Suprapubic skin (tissue), 4 donors: ENCODE results near the gene HOXC10. TPM values are rescaled to one million over a fixed set of nuclear protein-coding genes. Genes with fewer than 3 reads are reported as not detected.

Experiments used
- DNase-seq, 2 donors: peaks; one replicate each; pipeline ENCODE4 v3.0.0-alpha.2; 2019; ENCODE audit warnings: low spot score in 2 of 2
- H3K27ac ChIP-seq: fragments of 200-600 bp; sonication (generic); one replicate; pipeline ENCODE4 v1.5.1; 2019
- H3K27me3 ChIP-seq: fragments of 200-600 bp; sonication (generic); one replicate; pipeline ENCODE4 v1.5.1; 2019
- H3K36me3 ChIP-seq: fragments of 200-600 bp; sonication (generic); one replicate; pipeline ENCODE4 v1.5.1; 2019
- H3K4me1 ChIP-seq: fragments of 200-600 bp; sonication (generic); one replicate; pipeline ENCODE4 v1.5.1; 2019
- H3K4me3 ChIP-seq: fragments of 200-600 bp; sonication (generic); one replicate; pipeline ENCODE4 v1.5.1; 2019; ENCODE audit warnings: mild to moderate bottlenecking
- H3K9me3 ChIP-seq: fragments of 200-600 bp; sonication (generic); one replicate; pipeline ENCODE4 v1.5.1; 2019
- EP300 ChIP-seq: sonication (generic); formaldehyde crosslinking; IDR thresholded peaks from one replicate; pipeline ENCODE4 v1.6.1; 2017; ENCODE audit warnings: antibody characterized with exemption
- POLR2A ChIP-seq, 2 donors: fragments of 450-650 bp; IDR thresholded peaks; one replicate each; pipeline ENCODE4 v1.6.1; 2017; ENCODE audit warnings: antibody characterized with exemption in 2 of 2, mild to moderate bottlenecking in 2 of 2, moderate library complexity in 2 of 2
- POLR2AphosphoS5 ChIP-seq, 3 donors: sonication (generic); formaldehyde crosslinking; IDR thresholded peaks; one replicate each; pipeline ENCODE4 v1.6.1; 2017; ENCODE audit warnings: antibody characterized with exemption in 3 of 3
- WGBS: methylation state at CpG from one replicate; pipeline ENCODE4 v1.1.5; 2018; 5-methylcytosine and 5-hydroxymethylcytosine counted together
- total RNA-seq, 4 donors: library from RNA; depleted of rRNA; stranded (reverse); fragments of >200 nt; gene quantifications; one replicate each; pipeline ENCODE4 v1.1.0, GENCODE V29; 2016
- TF ChIP-seq, protein P1 (sequence below), 2 donors: fragments of 200-600 bp in 1 of 2; fragments of 450-650 bp in 1 of 2; sonication (generic) in 1 of 2; IDR thresholded peaks; one replicate each; pipeline ENCODE4 v1.5.1; 2016 to 2019; ENCODE audit warnings: antibody characterized with exemption in 2 of 2, mild to moderate bottlenecking in 1 of 2, moderate library complexity in 1 of 2

The HOXC10 gene
- total RNA-seq, 4 donors from 2014 or later = 8.8 to 24.7 (median 13.3) TPM

DNA sequence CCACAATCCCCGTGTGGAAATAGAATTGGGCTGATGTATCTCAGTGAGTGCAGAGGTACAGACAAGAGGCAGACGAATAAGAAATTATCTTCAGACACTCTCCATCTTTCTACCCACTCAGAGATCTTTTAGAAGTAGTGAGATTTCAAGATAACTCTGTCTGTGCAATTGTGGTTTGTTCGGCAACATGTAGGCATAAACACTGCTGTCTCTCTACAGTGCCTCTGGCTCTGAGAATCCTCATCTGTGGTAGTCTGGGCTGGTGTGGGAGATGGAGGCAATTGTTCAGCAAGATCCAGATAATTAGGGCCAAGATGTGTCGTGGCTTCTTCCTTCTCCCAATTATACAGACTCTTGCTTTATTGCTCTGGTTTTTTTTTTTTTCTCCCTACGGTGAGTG, 43.2 kb upstream of the HOXC10 start:
- H3K27ac ChIP-seq = no peak overlapping the region
- H3K4me1 ChIP-seq = peaks cover 33% of the 10 kb centered on the region
- H3K27me3 ChIP-seq = peaks cover 98% of the 10 kb centered on the region
- 12% methylated on average over 5 of the region's 5 CpGs for WGBS
- TF ChIP-seq POLR2A (IDR thresholded peaks at IDR 0.05) = no peak
- no peaks in the 10 kb centered on the region for H3K9me3 ChIP-seq
- DNase-seq = no peak
- H3K36me3 ChIP-seq = no peaks in the 10 kb centered on the region
- peak overlapping the region; percentile 9 for H3K4me3 ChIP-seq

DNA sequence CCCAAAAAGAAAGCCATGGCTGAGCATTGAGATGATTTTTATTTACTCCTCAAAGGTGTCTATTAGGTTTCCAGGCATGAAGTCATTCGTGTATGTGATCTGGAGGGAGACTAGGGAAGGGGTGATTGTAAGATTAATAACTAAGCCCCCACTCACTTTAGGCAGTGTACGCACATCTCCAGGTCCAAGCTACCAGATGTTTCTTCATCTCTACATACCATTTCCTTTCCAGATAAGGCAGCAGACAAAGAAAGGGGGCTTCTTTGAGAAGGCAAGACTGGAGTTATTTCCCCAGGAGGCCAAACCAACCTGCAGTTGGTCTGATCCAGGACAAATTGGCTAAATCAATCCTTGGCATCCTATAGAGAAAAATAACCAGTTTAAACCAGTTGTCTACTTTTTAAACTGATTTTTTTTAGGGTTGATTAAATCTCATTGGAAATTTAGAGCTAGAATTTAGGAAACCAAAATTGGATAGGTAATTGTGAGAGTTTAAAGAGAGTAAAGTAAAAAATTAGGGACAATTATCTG, 42.4 kb upstream of the HOXC10 start:
- H3K36me3 ChIP-seq = no peaks in the 10 kb centered on the region
- no peak for DNase-seq
- peak overlapping the region; percentile 9 for H3K4me3 ChIP-seq
- H3K27me3 ChIP-seq = peaks cover 98% of the 10 kb centered on the region
- H3K27ac ChIP-seq = no peak overlapping the region
- TF ChIP-seq POLR2A (IDR thresholded peaks at IDR 0.05) (no peak), POLR2AphosphoS5 (IDR thresholded peaks at IDR 0.05) (no peak), EP300 (no peak)
- TF ChIP-seq, protein P1, sequence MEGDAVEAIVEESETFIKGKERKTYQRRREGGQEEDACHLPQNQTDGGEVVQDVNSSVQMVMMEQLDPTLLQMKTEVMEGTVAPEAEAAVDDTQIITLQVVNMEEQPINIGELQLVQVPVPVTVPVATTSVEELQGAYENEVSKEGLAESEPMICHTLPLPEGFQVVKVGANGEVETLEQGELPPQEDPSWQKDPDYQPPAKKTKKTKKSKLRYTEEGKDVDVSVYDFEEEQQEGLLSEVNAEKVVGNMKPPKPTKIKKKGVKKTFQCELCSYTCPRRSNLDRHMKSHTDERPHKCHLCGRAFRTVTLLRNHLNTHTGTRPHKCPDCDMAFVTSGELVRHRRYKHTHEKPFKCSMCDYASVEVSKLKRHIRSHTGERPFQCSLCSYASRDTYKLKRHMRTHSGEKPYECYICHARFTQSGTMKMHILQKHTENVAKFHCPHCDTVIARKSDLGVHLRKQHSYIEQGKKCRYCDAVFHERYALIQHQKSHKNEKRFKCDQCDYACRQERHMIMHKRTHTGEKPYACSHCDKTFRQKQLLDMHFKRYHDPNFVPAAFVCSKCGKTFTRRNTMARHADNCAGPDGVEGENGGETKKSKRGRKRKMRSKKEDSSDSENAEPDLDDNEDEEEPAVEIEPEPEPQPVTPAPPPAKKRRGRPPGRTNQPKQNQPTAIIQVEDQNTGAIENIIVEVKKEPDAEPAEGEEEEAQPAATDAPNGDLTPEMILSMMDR (IDR thresholded peaks at IDR 0.05) = no peak
- WGBS = 28% methylated on average over 2 of the region's 2 CpGs
- no peaks in the 10 kb centered on the region for H3K9me3 ChIP-seq
- peaks cover 32% of the 10 kb centered on the region for H3K4me1 ChIP-seq

DNA sequence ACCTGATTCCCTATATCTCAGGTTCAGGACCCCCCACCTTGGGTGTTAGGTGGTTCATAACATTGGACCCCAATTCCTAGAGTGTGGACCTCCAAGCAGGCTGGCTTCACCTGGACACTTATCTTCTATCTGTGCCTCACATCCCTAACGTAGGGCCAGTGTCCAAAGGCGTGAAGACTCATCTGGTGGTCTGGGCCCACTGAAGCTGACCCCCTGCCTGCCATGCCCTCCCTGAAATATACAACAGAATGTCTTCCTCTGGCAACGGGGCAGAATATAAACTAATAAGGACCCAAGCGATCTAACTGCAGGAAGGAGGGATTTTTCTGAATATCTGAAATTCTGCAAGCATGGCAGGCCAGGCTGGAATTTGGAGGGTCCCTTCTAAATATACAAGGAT, 40.7 kb upstream of the HOXC10 start:
- Histone ChIP-seq H3K36me3 (no peaks in the 10 kb centered on the region), H3K4me3 (no peak overlapping the region), H3K27ac (no peak overlapping the region), H3K9me3 (no peaks in the 10 kb centered on the region), H3K27me3 (peaks cover 98% of the 10 kb centered on the region), H3K4me1 (peaks cover 19% of the 10 kb centered on the region)
- DNase-seq = no peak
- WGBS = 33% methylated on average over 4 of the region's 4 CpGs
- TF ChIP-seq, protein P1 (IDR thresholded peaks at IDR 0.05) = no peak
- TF ChIP-seq POLR2AphosphoS5 (IDR thresholded peaks at IDR 0.05) (no peak), EP300 (no peak), POLR2A (IDR thresholded peaks at IDR 0.05) (no peak)

DNA sequence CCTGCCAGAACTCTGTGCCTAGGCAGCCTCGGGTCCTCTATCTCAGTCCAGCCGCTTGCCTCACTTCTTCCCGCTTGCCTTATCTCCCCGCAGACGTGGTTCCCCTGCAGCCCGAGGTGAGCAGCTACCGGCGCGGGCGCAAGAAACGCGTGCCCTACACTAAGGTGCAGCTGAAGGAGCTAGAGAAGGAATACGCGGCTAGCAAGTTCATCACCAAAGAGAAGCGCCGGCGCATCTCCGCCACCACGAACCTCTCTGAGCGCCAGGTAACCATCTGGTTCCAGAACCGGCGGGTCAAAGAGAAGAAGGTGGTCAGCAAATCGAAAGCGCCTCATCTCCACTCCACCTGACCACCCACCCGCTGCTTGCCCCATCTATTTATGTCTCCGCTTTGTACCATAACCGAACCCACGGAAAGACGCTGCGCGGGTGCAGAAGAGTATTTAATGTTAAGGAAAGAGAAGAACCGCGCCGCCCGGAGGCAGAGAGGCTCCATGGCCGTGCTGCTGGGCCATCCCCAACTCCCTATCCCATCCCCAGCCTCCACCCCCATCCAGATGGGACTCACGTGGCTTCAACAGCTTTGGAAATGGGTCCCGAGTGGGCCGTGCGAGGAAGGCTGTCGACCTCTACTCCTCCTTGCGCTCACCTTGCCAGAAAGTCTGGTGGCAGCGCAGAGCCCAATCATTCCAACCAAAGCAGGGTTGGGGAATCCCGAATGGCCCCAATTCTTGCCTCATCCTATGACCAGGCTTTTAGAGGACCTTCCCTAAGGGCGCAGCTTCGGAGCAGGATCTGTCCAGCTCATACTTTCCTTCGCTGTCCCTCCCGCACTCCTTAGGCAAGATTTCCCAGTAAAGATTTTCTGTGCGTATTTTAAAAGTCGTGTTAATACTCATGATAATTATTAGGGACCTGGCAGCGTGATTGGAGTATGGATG, 39.8 kb upstream of the HOXC10 start:
- H3K27me3 ChIP-seq = peaks cover 98% of the 10 kb centered on the region
- H3K36me3 ChIP-seq = no peaks in the 10 kb centered on the region
- TF ChIP-seq POLR2AphosphoS5 (IDR thresholded peaks at IDR 0.05) = no peak
- no peak for TF ChIP-seq EP300
- TF ChIP-seq POLR2A (IDR thresholded peaks at IDR 0.05) = no peak
- TF ChIP-seq, protein P1 (IDR thresholded peaks at IDR 0.05) = no peak
- 65% methylated on average over 51 of the region's 51 CpGs for WGBS
- DNase-seq = no peak
- no peaks in the 10 kb centered on the region for H3K9me3 ChIP-seq
- H3K27ac ChIP-seq = no peak overlapping the region
- H3K4me3 ChIP-seq = no peak overlapping the region
- H3K4me1 ChIP-seq = peaks cover 14% of the 10 kb centered on the region

DNA sequence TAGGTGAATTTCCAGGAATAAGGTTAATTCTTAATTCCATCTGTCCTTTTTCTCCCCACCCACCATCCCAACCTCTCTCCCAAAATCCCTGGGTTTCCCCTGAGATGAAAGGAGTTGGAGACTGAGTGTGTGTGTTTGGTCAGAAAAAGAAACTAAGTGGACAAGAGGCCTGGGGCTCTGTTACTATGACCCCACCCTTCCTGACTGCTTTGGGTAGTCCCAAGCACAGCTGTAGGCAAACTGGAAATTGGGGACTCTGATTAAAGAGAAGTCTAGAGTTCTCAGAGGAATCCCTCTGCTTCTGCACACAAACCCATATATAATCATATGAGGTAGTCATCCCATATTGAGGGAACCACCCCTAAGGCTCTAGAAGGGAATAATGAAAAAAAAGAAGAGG, 37.2 kb upstream of the HOXC10 start:
- Histone ChIP-seq H3K4me3 (no peak overlapping the region), H3K27me3 (peaks cover 100% of the 10 kb centered on the region), H3K27ac (no peak overlapping the region), H3K9me3 (no peaks in the 10 kb centered on the region), H3K4me1 (peaks cover 37% of the 10 kb centered on the region), H3K36me3 (no peaks in the 10 kb centered on the region)
- DNase-seq = no peak
- no peak for TF ChIP-seq POLR2A (IDR thresholded peaks at IDR 0.05)
- no peak for TF ChIP-seq POLR2AphosphoS5 (IDR thresholded peaks at IDR 0.05)
- TF ChIP-seq, protein P1 (IDR thresholded peaks at IDR 0.05) = no peak
- no peak for TF ChIP-seq EP300
